ENCODE data around the gene TMEM59L.
"Not testable (repeated sequence)": the region's sequence is repeated elsewhere in the genome, so short reads cannot be mapped to it uniquely, and the experiment has no call there.

The TMEM59L gene

GRCh38 chr19:18612772-18613588 lies at the start of gene TMEM59L:
TSS of gene TMEM59L (plus strand) at chr19:18612870. CDS start at chr19:18612959, 89 bp downstream.
- DNase-seq: peak in 10 of 14 donors; percentile 7 to 45 (median 24)

- DNase-seq: no peak
Measured at GRCh38 chr19:18566953-18567352, 45.7 kb upstream of the TMEM59L start.

GRCh38 chr19:18568367-18568766 lies 44.3 kb upstream of the TMEM59L start:
- no peak for DNase-seq

DNA sequence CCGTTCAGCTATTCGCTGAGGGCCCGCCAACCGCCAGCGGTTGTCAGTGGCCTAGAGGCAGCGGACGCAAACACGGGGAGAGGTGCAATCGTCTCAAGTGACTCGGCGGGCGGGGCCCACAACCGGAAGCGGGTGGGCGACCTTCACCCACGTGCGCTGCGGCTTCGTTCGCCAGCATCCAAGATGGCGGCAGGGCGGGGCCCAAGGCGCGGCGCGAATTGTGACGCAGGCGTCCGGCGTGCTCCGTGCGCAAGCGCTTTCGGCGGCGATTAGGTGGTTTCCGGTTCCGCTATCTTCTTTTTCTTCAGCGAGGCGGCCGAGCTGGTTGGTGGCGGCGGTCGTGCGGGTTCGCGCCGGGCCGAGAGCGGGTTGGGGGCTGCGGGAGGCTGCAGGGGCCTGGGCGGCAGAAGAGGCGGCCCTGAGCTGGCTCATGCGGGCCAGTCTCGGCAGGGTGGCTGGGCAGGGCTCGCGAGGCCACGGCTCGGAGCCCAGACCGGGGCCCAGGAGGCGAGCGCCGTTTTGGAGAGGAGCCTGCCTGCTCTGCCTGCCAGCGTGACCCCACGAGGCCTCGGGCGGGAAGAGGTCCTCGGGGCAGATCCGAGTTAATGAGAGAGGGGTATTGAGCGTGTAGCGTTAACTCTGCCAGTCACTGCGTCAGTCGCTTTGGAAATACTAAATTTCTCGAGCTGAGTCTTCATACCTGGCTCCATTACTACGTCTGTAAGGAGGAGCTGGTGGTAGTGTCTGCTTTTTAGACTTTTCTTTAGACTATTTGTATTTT lies 40.9 kb upstream of the TMEM59L start, which contains the start of gene UBA52:
Gene UBA52 (plus strand): TSS at position 294 of the 781 bp plus-strand sequence. CDS start 1,444 bp downstream, outside the sequence.
- peak; percentile 73 to 97 (median 94) for DNase-seq

GRCh38 chr19:18574691-18575291 lies 37.9 kb upstream of the TMEM59L start:
- DNase-seq: no peak

GRCh38 chr19:18576383-18576782 lies 36.3 kb upstream of the TMEM59L start:
- no peak for DNase-seq

DNA sequence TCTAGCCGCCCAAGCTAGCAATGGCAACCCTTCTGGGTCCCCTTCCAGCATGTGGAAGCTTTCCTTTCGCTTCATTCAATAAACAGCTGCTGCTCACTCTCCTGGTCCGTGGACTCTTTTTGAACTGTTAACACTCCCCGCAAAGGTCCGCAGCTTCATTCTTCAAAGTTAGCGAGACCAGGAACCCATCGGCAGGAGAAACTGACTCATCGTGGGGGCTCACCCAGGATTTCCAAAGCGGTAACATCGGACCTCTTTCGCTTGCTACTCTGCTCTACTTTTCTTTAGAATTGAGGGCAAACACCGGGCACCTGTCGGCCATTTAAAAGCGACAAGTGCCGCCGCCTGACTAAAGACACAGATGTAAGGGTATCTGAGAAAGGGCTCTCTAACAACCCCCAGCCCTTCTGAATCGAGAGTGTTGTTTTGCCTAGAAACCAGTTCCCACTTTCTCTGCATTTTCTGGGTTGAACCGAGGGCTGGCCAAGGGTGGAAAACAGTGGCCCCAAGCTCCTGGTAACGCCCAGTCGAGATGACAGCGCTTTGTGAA lies 35.2 kb upstream of the TMEM59L start:
- no peak for DNase-seq

DNA sequence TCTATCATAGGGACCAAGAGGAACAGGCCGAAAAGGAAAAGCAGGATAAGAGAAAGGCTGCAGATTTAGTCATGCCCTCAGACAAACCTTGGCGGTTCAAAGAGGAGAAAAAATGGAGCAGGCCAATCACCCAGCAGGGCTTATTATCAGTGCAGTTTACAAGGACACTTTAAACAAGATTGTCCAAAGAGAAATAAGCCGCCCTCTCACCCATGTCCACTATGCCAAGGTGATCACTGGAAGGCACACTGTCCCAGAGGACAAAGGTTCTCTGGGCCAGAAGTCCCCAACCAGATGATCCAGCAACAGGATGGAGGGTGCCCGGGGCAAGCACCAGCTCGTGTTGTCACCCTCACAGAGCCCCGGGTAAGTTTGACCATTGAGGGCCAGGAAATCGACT lies 32.4 kb upstream of the TMEM59L start:
- no peak for DNase-seq

GRCh38 chr19:18586306-18586705 lies 26.4 kb upstream of the TMEM59L start:
- peak in 1 of 14 donors; percentile 11 for DNase-seq

DNA sequence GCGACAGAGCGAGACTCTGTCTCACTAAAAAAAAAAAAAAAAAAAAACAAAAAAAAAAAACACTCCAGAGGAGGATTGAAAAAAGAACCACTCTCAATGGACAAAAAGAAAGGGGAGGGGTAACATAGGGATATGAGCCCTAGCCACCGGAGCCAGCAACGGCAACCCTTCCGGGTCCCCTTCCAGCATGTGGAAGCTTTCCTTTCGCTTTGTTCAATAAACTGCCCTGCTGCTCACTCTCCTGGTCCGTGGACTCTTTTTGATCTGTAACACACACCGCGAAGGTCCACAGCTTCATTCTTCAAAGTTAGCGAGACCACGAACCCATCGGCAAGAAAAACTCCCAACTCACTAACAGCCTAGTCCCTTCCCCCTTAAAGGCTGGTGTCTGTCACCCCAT lies 25.1 kb upstream of the TMEM59L start:
- no peak for DNase-seq

DNA sequence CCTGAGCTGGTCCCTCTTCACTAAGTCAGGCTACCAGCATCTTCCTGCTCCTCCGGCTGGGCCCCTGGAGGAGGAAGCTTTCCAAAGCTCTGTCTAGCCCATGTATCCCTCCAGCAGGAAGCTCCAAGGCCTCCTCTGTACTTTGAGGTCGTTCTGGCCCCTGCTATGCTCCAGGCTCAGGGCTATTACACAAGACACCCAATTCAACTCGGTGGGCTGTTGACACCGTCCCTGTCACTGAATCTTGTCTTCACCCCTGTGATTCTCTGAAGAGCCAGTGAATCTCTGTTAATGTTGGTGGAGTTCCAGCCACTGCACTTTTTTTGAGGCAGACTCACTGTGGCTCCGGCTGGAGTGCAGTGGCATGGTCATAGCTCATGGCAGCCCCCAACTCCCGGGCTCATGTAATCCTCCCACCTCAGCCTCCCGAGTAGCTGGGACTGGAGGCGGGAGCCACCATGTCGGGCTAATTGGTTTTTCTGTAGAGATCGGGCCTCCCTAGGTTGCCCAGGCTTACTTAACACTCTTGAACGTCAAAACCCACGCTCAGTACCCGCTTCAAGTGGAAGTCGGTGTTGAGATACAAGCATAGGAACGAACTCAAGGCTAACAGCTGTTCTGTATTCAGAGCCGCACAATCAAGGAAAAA lies 24.6 kb upstream of the TMEM59L start:
- peak in 1 of 14 donors; percentile 29 for DNase-seq

DNA sequence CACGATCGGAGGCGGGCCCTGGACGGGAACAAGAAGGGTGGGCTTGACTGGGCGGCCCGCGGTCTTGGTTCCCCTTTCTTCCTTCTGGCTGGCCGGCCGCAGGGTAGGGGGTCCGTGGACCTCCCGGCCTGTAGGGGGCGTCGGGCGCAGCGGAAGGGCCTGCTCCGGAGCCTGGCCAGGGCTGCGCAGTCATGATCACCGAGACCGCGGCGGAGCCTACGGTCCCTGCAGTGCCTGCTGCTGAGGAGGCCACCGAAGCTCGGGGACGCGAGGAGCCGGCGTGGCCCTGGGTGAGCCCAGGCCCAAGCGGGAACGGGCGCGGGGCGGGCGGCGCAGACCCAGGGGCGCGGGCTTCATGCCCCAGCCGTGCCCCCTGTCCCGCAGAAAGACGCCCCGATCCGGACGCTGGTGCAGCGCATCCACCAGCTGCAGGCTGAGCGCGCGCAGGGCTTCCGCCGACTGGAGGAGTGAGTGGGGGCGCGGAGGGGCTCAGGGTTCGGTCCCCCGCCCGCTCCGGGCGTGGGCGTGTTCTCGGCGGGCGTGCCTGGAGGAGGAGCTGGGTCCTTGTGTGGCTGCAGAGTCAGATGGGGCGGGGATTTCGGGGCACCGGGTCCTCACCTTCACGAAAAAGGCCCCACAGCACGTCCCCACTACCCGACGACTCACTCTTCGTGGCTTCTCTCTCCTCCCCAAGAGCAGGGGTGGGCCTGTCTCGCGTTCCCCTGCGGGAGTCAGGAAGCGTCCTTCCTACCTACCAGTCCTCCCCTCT lies 23.9 kb upstream of the TMEM59L start, which contains the start of gene REX1BD:
Gene REX1BD (plus strand): TSS at position 188 of the 769 bp plus-strand sequence. CDS start 4 bp downstream, at position 192.
- DNase-seq: peak in 13 of 14 donors; percentile 29 to 87 (median 74)

DNA sequence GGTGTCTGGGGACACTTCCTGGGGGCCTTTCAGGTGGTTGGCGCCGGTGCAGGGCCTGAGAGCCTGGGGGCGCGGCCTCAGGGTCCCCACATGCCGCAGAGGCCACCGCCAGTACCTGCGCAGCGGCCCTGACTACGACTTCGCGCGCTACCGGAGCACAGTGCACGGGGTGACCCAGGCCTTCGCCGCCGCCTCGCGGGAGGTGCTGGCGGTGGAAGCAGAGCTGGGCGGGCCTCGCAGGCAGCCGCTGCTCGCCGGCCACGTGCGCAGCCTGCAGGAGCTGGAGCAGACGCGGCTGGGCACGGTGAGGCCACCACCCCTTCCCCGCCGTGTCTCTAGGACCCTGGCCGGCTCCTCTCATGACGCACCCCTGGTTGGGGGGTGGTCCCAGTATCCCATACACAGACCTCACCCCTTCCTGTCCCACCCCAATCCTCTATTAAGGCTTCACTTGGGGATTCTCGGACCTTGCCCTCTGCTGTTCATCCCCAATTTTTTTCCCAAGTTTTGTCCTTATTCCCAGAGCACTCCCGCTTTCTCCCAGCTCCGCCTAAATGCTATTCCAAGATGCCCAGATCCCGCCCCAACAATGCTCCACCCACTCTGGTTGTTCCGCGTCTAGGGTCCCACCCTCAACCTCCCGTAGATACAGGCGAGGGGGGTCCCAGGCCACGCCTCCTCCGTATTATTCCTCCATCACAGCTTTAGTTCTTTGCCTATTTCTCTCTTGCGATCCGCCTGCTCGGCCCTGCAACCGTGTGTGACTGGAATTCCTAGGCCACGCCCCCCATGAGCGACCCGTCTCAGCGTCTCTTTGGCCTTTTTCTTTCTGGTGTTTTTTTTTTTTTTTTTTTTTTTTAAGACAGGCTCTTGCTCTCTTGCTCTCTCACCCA lies 23.0 kb upstream of the TMEM59L start:
- peak in 4 of 14 donors; percentile 41 to 52 (median 50) for DNase-seq

DNA sequence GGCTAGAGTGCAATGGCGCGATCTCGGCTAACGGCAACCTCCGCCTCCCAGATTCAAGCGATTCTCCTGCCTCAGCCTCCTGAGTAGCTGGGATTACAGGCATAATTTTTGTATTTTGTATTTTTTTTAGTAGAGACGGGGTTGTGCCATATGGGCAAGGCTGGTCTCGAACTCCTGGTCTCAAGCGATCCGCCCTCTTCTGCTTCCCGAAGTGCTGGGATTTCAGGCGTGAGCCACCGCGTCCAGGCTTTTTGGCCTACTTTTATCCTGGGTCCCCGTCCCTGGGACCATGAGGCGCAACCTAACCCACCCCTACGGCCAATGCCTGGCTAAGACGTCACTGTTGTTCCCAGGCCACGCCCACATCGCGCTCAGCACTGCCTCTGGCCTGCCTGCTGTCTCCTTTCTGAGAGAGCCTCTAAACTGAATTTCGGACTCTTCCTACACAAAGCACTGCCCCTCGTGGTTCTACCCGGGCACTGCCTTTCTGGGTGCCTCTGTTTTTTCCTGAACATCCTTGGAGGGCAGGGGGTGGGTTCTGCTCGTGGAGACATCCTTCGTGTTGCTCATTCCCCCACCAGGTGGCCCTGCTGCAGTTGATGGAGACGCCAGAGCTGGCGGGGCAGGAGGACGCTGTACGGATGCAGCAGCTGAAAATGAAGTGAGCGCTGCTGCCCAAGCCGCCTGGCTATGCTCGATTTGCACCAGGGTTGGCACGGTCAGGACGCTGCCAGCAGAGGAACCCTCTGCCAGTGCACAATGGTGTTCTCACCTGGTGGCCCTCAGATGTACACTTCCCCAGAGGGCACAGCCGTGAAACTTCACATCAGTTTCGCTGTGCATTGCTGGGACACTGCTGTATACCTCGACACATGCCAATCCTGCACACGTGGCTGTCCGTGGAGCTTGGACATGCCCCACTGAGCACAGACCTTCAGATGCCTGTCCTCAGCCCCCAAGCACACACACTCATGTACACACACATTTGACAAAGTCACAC lies 22.1 kb upstream of the TMEM59L start:
- DNase-seq: peak in 12 of 14 donors; percentile 34 to 94 (median 55)

DNA sequence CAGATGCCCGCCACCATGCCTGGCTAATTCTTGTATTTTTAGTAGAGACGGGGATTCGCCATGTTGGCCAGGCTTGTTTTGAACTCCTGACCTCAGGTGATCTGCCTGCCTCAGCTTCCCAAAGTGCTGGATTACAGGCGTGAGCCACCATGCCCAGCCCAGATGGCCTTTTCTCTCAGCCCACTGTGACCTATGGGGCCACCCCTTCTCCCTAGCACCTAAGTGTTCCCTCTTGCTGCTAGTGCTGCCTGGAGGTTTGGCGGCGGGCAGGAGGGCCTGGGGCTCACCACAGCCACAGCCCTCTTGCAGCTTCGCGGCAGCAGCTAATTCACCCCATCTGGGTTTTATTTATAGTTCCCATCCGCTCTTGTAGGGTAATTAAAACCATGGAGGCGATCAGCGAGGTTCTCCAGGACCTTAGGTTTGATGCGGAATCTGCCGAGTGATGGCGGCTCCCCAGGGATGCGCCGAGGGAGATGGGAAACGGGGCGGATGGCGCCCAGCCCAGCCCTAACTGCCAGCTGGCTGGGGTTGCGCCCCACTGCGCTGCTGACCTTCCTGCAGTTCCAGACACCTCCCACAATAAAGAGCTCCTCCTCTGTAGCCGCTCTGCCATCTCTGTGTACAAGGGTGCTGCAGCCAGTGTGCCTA lies 20.8 kb upstream of the TMEM59L start:
- no peak for DNase-seq

DNA sequence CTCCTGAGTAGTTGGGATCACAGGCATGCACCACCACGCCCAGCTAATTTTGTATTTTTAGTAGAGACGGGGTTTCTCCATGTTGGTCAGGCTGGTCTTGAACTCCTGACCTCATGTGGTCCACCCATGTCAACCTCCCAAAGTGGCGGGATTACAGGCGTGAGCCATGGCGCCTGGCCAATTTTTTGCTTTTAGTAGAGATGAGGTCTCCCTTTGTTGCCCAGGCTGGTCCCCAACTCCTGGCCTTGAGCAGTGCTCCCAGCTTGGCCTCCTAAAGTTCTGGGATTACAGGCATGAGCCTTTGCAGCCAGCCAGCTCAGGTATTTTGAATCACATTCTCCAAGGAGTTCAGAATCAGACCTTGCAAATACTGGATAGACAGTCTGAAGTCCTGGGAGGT lies 19.9 kb upstream of the TMEM59L start:
- DNase-seq: not testable (repeated sequence)

DNA sequence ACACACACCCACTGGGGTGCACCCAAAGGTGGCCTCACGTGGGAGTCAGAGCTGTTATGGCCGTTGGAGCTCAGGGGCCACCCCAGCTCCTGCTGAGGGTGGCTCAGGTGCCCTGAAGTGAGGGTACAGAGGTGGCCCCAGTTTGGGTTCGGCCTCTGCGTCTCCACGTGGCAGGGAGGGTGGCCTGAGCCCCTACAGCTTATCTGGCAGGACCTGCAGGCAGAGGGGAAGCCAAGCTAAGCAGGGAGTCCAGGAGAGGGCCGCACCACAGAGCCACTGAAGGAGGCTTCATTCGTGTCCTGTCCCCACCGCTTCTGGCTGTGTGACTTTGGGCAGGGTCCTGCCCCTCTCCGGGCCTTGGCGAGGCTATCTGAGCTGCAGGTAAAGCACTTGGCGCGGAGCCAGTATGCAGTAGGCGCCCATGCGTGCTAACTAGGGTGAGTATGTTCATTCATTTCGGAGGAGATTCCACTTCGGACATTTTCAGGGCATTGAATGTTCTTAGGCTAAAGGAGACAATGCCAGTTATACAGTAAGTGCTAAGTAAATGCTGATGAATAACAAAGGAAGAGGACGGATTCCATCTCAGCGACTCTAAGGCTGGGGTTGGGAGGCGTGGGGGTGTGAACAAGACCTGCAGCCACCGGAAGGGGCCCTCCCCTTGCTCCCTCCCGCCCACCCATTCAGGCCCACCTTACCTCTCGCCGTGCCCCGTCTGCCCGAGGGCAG lies 19.1 kb upstream of the TMEM59L start:
- peak in 1 of 14 donors; percentile 30 for DNase-seq

Data from C1 segment of cervical spinal cord (tissue), 14 donors.